ENCODE results near the gene SETD2. TPM values are rescaled to one million over a fixed set of nuclear protein-coding genes. Genes with fewer than 3 reads are reported as not detected.

Gene SETD2
- total RNA-seq, 1 donor from 2014 or later, result 26.4 TPM

- Histone ChIP-seq H3K9me3 (replicated peaks) (no peaks in the 10 kb centered on the region), H3K36me3 (peaks cover 73% of the 10 kb centered on the region), H3K27ac (replicated peaks) (no peak overlapping the region), H3K4me3 (no peak overlapping the region), H3K4me1 (peaks cover 1% of the 10 kb centered on the region), H3K27me3 (ENCODE audit: low read depth) (no peaks in the 10 kb centered on the region)
- DNase-seq, result peak; percentile 13
- no peak for TF ChIP-seq CTCF (IDR thresholded peaks at IDR 0.05; ENCODE audit: borderline replicate concordance)
- intact Hi-C loops (cut with micrococcal nuclease), result no loop called here
These were observed 160.2 kb downstream of the SETD2 start for GRCh38 chr3:47003461-47004368.

- H3K4me1 ChIP-seq, result no peaks in the 10 kb centered on the region
- intact Hi-C loops (cut with micrococcal nuclease), result no loop called here
- peaks cover 75% of the 10 kb centered on the region for H3K36me3 ChIP-seq
- H3K27ac ChIP-seq (replicated peaks), result no peak overlapping the region
- no peaks in the 10 kb centered on the region for H3K27me3 ChIP-seq (ENCODE audit: low read depth)
- DNase-seq, result no peak
- no peak for TF ChIP-seq CTCF (IDR thresholded peaks at IDR 0.05; ENCODE audit: borderline replicate concordance)
- H3K9me3 ChIP-seq (replicated peaks), result no peaks in the 10 kb centered on the region
- H3K4me3 ChIP-seq, result no peak overlapping the region
These were observed 160.9 kb downstream of the SETD2 start for GRCh38 chr3:47003056-47003410.

- H3K27ac ChIP-seq (replicated peaks), result no peak overlapping the region
- H3K4me3 ChIP-seq, result no peak overlapping the region
- H3K27me3 ChIP-seq (ENCODE audit: low read depth), result no peaks in the 10 kb centered on the region
- H3K4me1 ChIP-seq, result no peaks in the 10 kb centered on the region
- no peak for TF ChIP-seq CTCF (IDR thresholded peaks at IDR 0.05; ENCODE audit: borderline replicate concordance)
- no peaks in the 10 kb centered on the region for H3K9me3 ChIP-seq (replicated peaks)
- peaks cover 75% of the 10 kb centered on the region for H3K36me3 ChIP-seq
- DNase-seq, result no peak
- intact Hi-C loops (cut with micrococcal nuclease), result no loop called here
These were observed 161.5 kb downstream of the SETD2 start for GRCh38 chr3:47002171-47003055.

GRCh38 chr3:47001731-47002170, 162.2 kb downstream of the SETD2 start:
- H3K4me1 ChIP-seq, result no peaks in the 10 kb centered on the region
- H3K36me3 ChIP-seq, result peaks cover 75% of the 10 kb centered on the region
- DNase-seq, result no peak
- TF ChIP-seq CTCF (IDR thresholded peaks at IDR 0.05; ENCODE audit: borderline replicate concordance), result no peak
- no peaks in the 10 kb centered on the region for H3K9me3 ChIP-seq (replicated peaks)
- intact Hi-C loops (cut with micrococcal nuclease), result no loop called here
- no peaks in the 10 kb centered on the region for H3K27me3 ChIP-seq (ENCODE audit: low read depth)
- no peak overlapping the region for H3K27ac ChIP-seq (replicated peaks)
- no peak overlapping the region for H3K4me3 ChIP-seq

GRCh38 chr3:47000922-47001730, 162.8 kb downstream of the SETD2 start:
- intact Hi-C loops (cut with micrococcal nuclease), result no loop called here

More at GRCh38 chr3:47000922-47001730, 162.8 kb downstream of the SETD2 start:
- no peaks in the 10 kb centered on the region for H3K27me3 ChIP-seq (ENCODE audit: low read depth)
- H3K27ac ChIP-seq (replicated peaks), result no peak overlapping the region
- no peak overlapping the region for H3K4me3 ChIP-seq
- H3K9me3 ChIP-seq (replicated peaks), result no peaks in the 10 kb centered on the region
- TF ChIP-seq CTCF (IDR thresholded peaks at IDR 0.05; ENCODE audit: borderline replicate concordance), result no peak
- no peaks in the 10 kb centered on the region for H3K4me1 ChIP-seq
- peaks cover 70% of the 10 kb centered on the region for H3K36me3 ChIP-seq
- DNase-seq, result no peak

All from left ventricle myocardium inferior (tissue), 1 donor.